HG03469 (cell line): ENCODE data around the gene SPOUT1.
A peak's percentile ranks its signal among the peaks of the same experiment; 100 is the strongest.
"Not testable (repeated sequence)": the region's sequence is repeated elsewhere in the genome, so short reads cannot be mapped to it uniquely, and the experiment has no call there.

Source experiments
- ATAC-seq: cut with Tn5 transposase; IDR thresholded peaks from one replicate; pipeline ENCODE4 v1.9.1; 2021; ENCODE audit warnings: mild to moderate bottlenecking, moderate library complexity, moderate number of reproducible peaks; ENCODE audit not compliant: unreplicated experiment

SPOUT1 gene

DNA sequence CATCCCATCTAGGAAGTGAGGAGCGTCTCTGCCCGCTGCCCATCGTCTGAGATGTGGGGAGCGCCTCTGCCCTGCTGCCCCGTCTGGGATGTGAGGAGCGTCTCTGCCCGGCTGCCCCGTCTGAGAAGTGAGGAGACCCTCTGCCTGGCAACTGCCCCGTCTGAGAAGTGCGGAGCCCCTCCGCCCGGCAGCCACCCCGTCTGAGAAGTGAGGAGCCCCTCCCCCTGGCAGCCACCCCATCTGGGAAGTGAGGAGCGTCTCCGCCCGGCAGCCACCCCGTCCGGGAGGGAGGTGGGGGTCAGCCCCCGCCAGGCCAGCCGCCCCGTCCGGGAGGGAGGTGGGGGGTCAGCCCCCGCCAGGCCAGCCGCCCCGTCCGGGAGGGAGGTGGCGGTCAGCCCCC, 49.5 kb downstream of the SPOUT1 start:
- ATAC-seq: not testable (repeated sequence)

DNA sequence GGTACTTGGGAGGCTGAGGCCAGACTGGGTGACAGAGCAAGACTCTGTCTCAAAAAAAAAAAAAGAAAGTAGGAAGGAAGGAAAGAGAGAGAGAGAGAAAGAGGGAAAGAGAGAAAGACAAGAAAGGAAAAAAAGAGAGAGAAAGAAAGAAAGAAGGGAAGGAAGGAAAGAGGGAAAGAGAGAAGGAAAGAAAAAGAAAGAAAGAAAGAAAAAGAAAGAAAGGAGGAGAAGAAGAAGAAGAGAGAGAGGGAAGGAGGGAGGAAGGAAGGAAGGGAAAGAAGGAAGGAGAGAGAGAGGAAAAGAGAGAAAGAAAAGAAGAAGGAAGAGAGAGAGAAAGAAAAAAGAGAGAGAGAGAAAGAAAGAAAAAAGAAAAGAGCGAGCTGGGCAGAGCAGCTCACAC, 54.8 kb downstream of the SPOUT1 start:
- no peak for ATAC-seq

- no peak for ATAC-seq
Observed at GRCh38 chr9:128773049-128773448, 56.5 kb downstream of the SPOUT1 start.

DNA sequence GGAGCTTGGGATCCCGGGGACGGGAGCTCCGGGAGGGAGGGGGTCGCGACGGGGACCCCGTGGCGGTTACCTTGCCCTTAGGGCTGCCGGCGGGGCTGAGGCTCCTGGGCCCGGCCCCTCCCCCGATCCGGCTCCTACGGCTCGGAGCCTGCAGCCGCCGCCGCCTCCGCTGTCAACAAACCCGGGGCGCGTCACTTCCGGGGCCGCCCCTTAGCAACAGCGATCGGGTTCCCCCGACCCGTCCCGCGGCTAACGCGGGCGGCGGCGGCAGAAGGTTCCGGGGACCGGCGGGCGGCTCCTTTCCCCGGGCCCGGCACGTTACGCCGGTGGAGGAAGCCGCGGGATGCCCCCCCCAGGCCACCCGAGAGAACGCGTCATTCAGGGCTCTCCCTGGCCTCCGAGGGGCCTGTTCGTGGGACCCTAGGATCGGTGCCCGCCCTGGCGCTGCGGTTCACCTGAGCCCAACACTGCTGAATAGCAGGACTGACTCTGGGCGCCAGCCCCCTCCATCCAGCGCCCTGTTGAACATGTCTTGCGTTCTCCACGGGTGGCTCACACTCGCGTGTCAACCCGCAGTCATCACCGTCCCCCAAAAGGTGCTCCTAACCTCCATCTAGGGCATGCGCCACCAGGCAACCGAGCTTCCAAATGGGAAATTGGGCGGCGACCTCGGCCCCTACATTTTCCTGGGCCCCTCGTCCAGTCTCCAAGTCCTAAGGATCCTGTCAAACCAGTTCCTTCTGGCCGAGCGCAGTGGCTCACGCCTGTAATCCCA, 57.7 kb downstream of the SPOUT1 start, which contains the start of gene ZER1:
Gene ZER1 (minus strand): TSS at position 183 of the 775 bp plus-strand sequence. CDS start 16,362 bp downstream, outside the sequence.
- peak; percentile 63 for ATAC-seq

- ATAC-seq: peak; percentile 7
Observed at GRCh38 chr9:128771094-128771721, 58.4 kb downstream of the SPOUT1 start.

DNA sequence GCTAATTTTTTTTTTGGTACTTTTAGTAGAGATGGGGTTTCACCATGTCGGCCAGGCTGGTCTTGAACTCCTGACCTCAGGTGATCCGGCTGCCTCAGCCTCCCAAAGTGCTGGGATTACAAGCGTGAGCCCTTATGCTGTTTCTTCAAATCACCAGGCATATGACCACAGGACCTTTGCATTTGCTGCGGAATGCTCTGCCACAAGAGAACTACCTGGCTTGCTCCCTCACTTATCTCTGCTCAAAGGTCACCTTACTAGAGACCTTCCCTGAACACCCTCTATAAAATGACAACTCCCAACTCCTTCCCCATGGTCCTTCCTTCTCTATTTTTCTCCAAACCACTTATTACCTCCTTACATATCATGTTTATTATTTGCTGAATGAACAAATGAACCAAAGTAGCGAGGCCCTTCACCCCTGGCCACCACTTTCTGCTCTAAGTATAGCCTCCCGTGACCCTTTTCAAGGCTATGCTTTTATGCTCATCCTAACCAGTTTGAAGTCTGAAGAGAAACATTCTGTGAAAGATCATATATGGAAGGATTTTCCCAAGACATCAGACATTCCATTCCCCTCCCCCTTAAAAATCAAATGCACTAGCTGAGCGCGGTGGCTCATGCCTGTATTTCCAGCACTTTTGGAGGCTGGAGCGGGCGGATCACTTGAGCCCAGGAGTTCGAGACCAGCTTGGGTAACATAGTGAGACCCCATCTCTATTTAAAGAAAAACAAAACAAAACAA, 59.1 kb downstream of the SPOUT1 start:
- ATAC-seq: no peak
